GM23248 (cell line): Measurements from ENCODE around the gene DSN1.

Experiments used
- EZH2 ChIP-seq: fragments of 200-600 bp; sonication (generic); IDR thresholded peaks from 2 replicates; pipeline ENCODE4 v1.6.1; 2018; ENCODE audit warnings: antibody characterized with exemption, mild to moderate bottlenecking; ENCODE audit not compliant: insufficient read depth, poor library complexity, severe bottlenecking
- EZH2phosphoT487 ChIP-seq: fragments of 200-600 bp; sonication (generic); IDR thresholded peaks from 2 replicates; pipeline ENCODE4 v1.6.1; 2018; ENCODE audit warnings: antibody characterized with exemption, moderate library complexity, mild to moderate bottlenecking, low read depth; ENCODE audit not compliant: insufficient read depth

DNA sequence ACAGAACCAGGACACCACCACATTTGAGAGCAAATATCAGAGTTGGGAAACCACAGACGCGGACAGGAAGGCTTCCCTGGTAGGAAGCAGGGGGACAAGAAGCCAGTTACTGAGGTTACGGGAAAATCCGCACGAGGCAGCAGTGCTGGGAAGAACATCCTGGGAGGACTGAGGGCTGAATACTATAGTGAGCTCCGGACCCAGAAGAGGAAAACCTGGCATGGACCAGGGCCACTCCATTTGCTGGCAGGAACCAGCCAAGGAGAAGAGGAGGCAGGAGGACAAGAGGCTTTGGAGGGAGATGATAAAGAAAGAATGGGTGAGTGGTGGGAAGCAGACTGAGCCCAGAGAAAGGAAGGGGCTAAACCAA is 6.1 kb upstream of the DSN1 start:
- TF ChIP-seq EZH2phosphoT487 (no peak), EZH2 (no peak)
